Calu3 (cell line): ENCODE results near the gene NUDT1. TPM values are rescaled to one million over a fixed set of nuclear protein-coding genes. Genes with fewer than 3 reads are reported as not detected.

ENCODE experiments used
- BruUV-seq: library from RNA; stranded (reverse); fragments of 400-500 nt; replicated peaks from 2 replicates; lab custom pipeline; 2021; lab: Mats Ljungman, UMichigan
- CTCF ChIA-PET: fragments of 300-600 bp; sonication (Branson Sonifier 250); formaldehyde crosslinking; loops from one replicate; lab custom pipeline; 2022; ENCODE audit warnings: antibody characterized with exemption; lab: Charles Lee
- DNase-seq: peaks from one replicate; pipeline ENCODE4 v3.0.0; 2022
- H3K27ac Mint-ChIP-seq: one replicate; pipeline ENCODE4 v1.8.0; 2022; ENCODE audit warnings: mixed read lengths; ENCODE audit not compliant: unreplicated experiment
- H3K27me3 Mint-ChIP-seq: one replicate; pipeline ENCODE4 v1.8.0; 2022; ENCODE audit warnings: mixed read lengths; ENCODE audit not compliant: unreplicated experiment
- H3K36me3 Mint-ChIP-seq: one replicate; pipeline ENCODE4 v1.8.0; 2022; ENCODE audit warnings: mild to moderate bottlenecking, moderate library complexity, mixed read lengths; ENCODE audit not compliant: insufficient read depth, unreplicated experiment
- H3K4me1 Mint-ChIP-seq: one replicate; pipeline ENCODE4 v1.8.0; 2022; ENCODE audit warnings: mild to moderate bottlenecking, low read depth, mixed read lengths; ENCODE audit not compliant: unreplicated experiment
- H3K4me3 Mint-ChIP-seq: one replicate; pipeline ENCODE4 v1.8.0; 2022; ENCODE audit warnings: mild to moderate bottlenecking, low read depth, moderate library complexity, mixed read lengths; ENCODE audit not compliant: unreplicated experiment
- H3K9me3 Mint-ChIP-seq: one replicate; pipeline ENCODE4 v1.8.0; 2022; ENCODE audit warnings: low read depth, mixed read lengths; ENCODE audit not compliant: unreplicated experiment
- intact Hi-C: fragments of 100-400 bp; cut with micrococcal nuclease; formaldehyde crosslinking; loops from one replicate; pipeline ENCODE4 v1.10.0; 2022; ENCODE audit not compliant: unreplicated experiment
- total RNA-seq: library from RNA; stranded (reverse); gene quantifications from 2 replicates; pipeline ENCODE4 v1.2.3, GENCODE V29; 2022
- TF ChIP-seq, protein P1 (sequence below): fragments of 200-600 bp; IDR thresholded peaks from one replicate; pipeline ENCODE4 v1.8.0; 2022; ENCODE audit warnings: antibody characterized with exemption; ENCODE audit not compliant: unreplicated experiment

Gene NUDT1
- total RNA-seq, 1 experiment from 2014 or later = 65.6 TPM

DNA sequence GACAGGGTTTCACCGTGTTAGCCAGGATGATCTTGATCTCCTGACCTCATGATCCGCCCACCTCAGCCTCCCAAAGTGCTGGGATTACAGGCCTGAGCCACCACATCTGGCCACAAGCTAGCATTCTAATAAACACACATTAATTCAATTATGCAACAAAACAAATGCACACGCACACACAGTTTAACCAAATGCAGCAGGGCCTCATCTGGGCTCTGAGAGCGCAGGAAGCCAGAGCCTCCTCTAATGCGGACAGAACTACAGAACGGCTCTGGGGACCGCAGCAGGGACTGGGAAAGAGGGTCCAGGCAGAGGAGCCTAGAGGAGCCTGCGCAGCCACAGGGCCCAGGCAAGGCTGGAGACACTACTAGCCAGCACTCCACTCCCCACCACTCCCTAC lies 13.1 kb upstream of the NUDT1 start:
- BruUV-seq = no TSS peak
- H3K9me3 Mint-ChIP-seq = no peaks in the 10 kb centered on the region
- no peak overlapping the region for H3K4me3 Mint-ChIP-seq
- H3K27me3 Mint-ChIP-seq = no peaks in the 10 kb centered on the region
- no peak for DNase-seq
- CTCF ChIA-PET = no interaction called here
- peaks cover 16% of the 10 kb centered on the region for H3K4me1 Mint-ChIP-seq
- H3K27ac Mint-ChIP-seq = no peak overlapping the region
- H3K36me3 Mint-ChIP-seq = peaks cover 31% of the 10 kb centered on the region
- intact Hi-C loops = no loop called here
- TF ChIP-seq, protein P1, sequence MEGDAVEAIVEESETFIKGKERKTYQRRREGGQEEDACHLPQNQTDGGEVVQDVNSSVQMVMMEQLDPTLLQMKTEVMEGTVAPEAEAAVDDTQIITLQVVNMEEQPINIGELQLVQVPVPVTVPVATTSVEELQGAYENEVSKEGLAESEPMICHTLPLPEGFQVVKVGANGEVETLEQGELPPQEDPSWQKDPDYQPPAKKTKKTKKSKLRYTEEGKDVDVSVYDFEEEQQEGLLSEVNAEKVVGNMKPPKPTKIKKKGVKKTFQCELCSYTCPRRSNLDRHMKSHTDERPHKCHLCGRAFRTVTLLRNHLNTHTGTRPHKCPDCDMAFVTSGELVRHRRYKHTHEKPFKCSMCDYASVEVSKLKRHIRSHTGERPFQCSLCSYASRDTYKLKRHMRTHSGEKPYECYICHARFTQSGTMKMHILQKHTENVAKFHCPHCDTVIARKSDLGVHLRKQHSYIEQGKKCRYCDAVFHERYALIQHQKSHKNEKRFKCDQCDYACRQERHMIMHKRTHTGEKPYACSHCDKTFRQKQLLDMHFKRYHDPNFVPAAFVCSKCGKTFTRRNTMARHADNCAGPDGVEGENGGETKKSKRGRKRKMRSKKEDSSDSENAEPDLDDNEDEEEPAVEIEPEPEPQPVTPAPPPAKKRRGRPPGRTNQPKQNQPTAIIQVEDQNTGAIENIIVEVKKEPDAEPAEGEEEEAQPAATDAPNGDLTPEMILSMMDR = no peak

DNA sequence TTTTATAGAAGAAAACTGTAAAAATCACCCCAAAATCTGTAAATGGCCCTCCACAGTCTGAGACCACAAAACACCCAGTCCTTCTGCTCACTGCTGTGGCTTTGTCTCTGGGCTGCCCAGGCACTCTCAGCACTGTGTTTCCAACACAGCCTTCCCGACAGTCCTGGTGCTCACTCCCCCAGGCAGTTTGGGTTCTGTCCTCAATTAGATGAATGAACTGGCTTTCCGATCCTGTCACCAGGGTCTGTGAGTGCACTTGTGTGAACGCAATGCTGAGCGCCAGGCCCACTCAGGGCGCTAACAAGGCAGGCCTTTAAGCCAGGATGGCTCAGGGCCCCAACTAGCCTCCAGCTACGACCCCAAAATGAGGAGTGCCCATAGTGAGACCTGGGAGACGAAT lies 12.6 kb upstream of the NUDT1 start:
- intact Hi-C loops = no loop called here
- H3K27me3 Mint-ChIP-seq = no peaks in the 10 kb centered on the region
- CTCF ChIA-PET = no interaction called here
- peaks cover 16% of the 10 kb centered on the region for H3K4me1 Mint-ChIP-seq
- DNase-seq = no peak
- no peaks in the 10 kb centered on the region for H3K9me3 Mint-ChIP-seq
- peaks cover 31% of the 10 kb centered on the region for H3K36me3 Mint-ChIP-seq
- no peak overlapping the region for H3K27ac Mint-ChIP-seq
- no peak overlapping the region for H3K4me3 Mint-ChIP-seq
- TF ChIP-seq, protein P1 = no peak
- no TSS peak for BruUV-seq

DNA sequence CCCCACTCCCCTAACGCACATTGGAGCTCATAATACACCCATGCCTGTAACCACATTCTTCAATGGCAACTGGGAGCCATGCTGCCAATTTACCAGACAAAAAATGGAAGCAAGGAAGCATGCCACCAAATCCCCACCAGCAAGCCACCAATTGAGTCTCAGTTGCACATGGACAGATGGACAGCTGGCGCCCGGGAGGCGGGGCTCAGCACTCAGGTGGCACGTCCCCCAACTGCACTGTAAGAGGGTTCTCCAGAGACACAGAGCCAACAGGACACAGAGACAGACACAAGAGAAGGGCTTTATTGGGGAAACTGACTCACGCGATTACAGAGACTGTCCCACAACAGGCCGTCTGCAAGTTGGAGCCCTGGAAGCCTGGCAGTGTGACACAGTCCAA lies 11.8 kb upstream of the NUDT1 start:
- Mint-ChIP-seq H3K27me3 (no peaks in the 10 kb centered on the region), H3K27ac (no peak overlapping the region), H3K4me3 (no peak overlapping the region), H3K4me1 (peaks cover 11% of the 10 kb centered on the region), H3K9me3 (no peaks in the 10 kb centered on the region), H3K36me3 (peaks cover 37% of the 10 kb centered on the region)
- TF ChIP-seq, protein P1 = no peak
- BruUV-seq = no TSS peak
- no peak for DNase-seq
- intact Hi-C loops = no loop called here
- CTCF ChIA-PET = no interaction called here

DNA sequence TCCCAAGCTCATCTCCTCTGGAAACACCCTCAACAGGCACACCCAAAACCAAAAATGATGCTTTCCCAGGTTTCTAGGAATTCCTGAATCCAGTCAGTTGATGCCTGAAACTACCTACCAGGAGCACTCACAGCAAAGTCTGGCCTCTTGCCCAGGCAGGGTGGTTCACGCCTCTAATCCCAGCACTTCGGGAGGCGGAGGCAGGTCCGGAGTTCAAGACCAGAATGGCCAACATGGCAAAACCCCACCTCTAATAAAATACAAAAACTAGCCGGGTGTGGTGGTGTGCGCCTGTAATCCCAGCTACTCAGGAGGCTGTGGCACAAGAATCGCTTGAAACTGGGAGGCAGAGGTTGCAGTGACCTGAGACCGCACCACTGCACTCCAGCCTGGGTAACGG lies 11.1 kb upstream of the NUDT1 start:
- intact Hi-C loops = no loop called here
- no peak overlapping the region for H3K27ac Mint-ChIP-seq
- H3K9me3 Mint-ChIP-seq = no peaks in the 10 kb centered on the region
- CTCF ChIA-PET = no interaction called here
- no peak for DNase-seq
- no TSS peak for BruUV-seq
- H3K4me3 Mint-ChIP-seq = no peak overlapping the region
- H3K4me1 Mint-ChIP-seq = peaks cover 5% of the 10 kb centered on the region
- peaks cover 36% of the 10 kb centered on the region for H3K36me3 Mint-ChIP-seq
- H3K27me3 Mint-ChIP-seq = no peaks in the 10 kb centered on the region
- TF ChIP-seq, protein P1 = no peak
